GM12873 (cell line): ENCODE measurements around the gene BACH2.

Experiments used
- CTCF ChIP-seq: IDR thresholded peaks from 2 replicates; pipeline ENCODE4 v1.5.1; 2012; ENCODE audit warnings: low read depth, mild to moderate bottlenecking, moderate library complexity, low read length, control low read depth; ENCODE audit not compliant: insufficient read depth; ENCODE audit errors: missing control alignments

The BACH2 gene

GRCh38 chr6:90086517-90086916, 210.1 kb downstream of the BACH2 start:
- TF ChIP-seq CTCF, result no peak

- TF ChIP-seq CTCF, result no peak
Measured at GRCh38 chr6:90083891-90084290, 212.8 kb downstream of the BACH2 start.

- no peak for TF ChIP-seq CTCF
Measured at GRCh38 chr6:90082847-90083246, 213.8 kb downstream of the BACH2 start.

- no peak for TF ChIP-seq CTCF
Measured at GRCh38 chr6:90080876-90081481, 215.7 kb downstream of the BACH2 start.

- no peak for TF ChIP-seq CTCF
Measured at GRCh38 chr6:90079560-90080490, 216.8 kb downstream of the BACH2 start.

- TF ChIP-seq CTCF, result no peak
Measured at GRCh38 chr6:90078513-90079289, 217.9 kb downstream of the BACH2 start.
